AG04450 (cell line): ENCODE data around the gene HNRNPH2. TPM values are rescaled to one million over a fixed set of nuclear protein-coding genes. Genes with fewer than 3 reads are reported as not detected.
A peak's percentile ranks its signal among the peaks of the same experiment; 100 is the strongest.

Experiments used
- CTCF ChIA-PET: fragments of 300-600, 350-600 bp; formaldehyde crosslinking; extraction: SDS; loops from one replicate; lab custom pipeline; 2022; ENCODE audit warnings: antibody characterized with exemption, inconsistent platforms; lab: Charles Lee
- POLR2A ChIA-PET: fragments of 350-600 bp; formaldehyde crosslinking; extraction: SDS; loops from one replicate; lab custom pipeline; 2021; ENCODE audit warnings: antibody characterized with exemption, inconsistent platforms; lab: Yijun Ruan, JAX
- DNase-seq: peaks from one replicate; pipeline ENCODE4 v3.0.0-alpha.2; 2011; ENCODE audit warnings: low read depth, low spot score
- H3K27ac ChIP-seq: one replicate; pipeline ENCODE4 v1.5.1; 2012; ENCODE audit warnings: low read depth, low read length, control low read depth
- H3K27me3 ChIP-seq: one replicate; pipeline ENCODE4 v1.6.0; 2012; ENCODE audit warnings: low read length; ENCODE audit not compliant: control insufficient read depth, insufficient read depth
- H3K4me3 ChIP-seq: 2 replicates; pipeline ENCODE4 v1.5.1; 2011; ENCODE audit warnings: mild to moderate bottlenecking, low read depth, low read length, control low read depth
- H3K9me3 ChIP-seq: 2 replicates; pipeline ENCODE4 v1.5.1; 2012; ENCODE audit warnings: low read length; ENCODE audit not compliant: control insufficient read depth, insufficient read depth
- polyA plus RNA-seq: library from polyadenylated mRNA; depleted of rRNA; stranded (reverse); fragments of >200 nt; gene quantifications from 2 replicates; pipeline ENCODE4 v1.2.3, GENCODE V29; 2011
- TF ChIP-seq, protein P1 (sequence below): IDR thresholded peaks from 2 replicates; pipeline ENCODE4 v1.5.1; 2011; ENCODE audit warnings: low read depth, low read length, control low read depth, inconsistent platforms

Gene HNRNPH2
- polyA plus RNA-seq, 1 experiment, result 64.8 TPM

DNA sequence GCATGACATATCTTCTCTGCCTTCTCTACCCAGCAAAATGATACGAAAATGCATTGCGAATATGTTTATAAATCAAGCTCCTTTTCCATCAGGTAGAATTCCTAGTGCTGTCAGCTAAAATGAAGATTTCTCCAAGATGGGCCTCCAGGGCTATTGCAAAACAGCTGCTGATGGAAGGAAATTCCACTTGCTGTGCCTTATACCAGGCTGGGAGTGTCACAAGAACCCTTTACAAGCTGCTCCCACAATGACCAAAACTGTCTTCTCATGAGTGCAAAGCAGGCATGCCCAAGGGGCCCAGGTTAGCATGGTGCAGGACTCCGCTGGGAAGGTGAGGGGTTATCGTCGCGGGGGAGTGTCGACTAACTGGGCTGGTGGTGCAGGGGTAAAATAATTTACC is 8.7 kb downstream of the HNRNPH2 start:
- CTCF ChIA-PET, result interaction anchor here (0.6 to 2.5 kb wide), 4 partner anchors 10 to 382 kb away, joined by 3 to 10 read pairs (median 4); no protein-coding TSS in a partner anchor
- TF ChIP-seq, protein P1, sequence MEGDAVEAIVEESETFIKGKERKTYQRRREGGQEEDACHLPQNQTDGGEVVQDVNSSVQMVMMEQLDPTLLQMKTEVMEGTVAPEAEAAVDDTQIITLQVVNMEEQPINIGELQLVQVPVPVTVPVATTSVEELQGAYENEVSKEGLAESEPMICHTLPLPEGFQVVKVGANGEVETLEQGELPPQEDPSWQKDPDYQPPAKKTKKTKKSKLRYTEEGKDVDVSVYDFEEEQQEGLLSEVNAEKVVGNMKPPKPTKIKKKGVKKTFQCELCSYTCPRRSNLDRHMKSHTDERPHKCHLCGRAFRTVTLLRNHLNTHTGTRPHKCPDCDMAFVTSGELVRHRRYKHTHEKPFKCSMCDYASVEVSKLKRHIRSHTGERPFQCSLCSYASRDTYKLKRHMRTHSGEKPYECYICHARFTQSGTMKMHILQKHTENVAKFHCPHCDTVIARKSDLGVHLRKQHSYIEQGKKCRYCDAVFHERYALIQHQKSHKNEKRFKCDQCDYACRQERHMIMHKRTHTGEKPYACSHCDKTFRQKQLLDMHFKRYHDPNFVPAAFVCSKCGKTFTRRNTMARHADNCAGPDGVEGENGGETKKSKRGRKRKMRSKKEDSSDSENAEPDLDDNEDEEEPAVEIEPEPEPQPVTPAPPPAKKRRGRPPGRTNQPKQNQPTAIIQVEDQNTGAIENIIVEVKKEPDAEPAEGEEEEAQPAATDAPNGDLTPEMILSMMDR, result no peak
- H3K27ac ChIP-seq, result no peak overlapping the region
- H3K9me3 ChIP-seq, result no peaks in the 10 kb centered on the region
- no peak overlapping the region for H3K4me3 ChIP-seq
- POLR2A ChIA-PET, result no interaction called here
- no peak for DNase-seq
- H3K27me3 ChIP-seq, result no peaks in the 10 kb centered on the region

DNA sequence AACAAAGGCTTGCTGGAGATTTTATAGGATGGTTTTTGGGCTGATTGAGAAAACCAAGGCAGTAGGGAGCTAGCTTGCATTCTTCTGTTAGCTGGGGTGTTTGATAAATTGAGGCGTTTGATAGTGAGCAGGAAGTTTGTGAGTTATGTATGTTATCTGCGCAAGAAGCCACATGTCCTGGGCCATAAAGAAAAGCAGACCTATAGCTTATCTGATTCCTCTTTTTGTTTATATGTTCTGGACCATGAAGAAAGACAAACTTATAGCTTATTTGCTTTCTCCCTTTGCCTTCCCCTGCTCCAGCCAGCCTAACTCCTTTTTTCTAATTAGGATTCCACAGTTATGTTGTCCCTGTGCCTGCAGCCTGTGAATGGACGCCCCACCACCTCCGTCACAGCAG is 9.2 kb downstream of the HNRNPH2 start:
- DNase-seq, result no peak
- Histone ChIP-seq H3K27me3 (no peaks in the 10 kb centered on the region), H3K27ac (no peak overlapping the region), H3K4me3 (no peak overlapping the region), H3K9me3 (no peaks in the 10 kb centered on the region)
- TF ChIP-seq, protein P1, result no peak
- ChIA-PET CTCF (interaction anchor here (0.6 to 2.5 kb wide), 3 partner anchors 10 to 382 kb away, joined by 3 to 10 read pairs (median 4); no protein-coding TSS in a partner anchor), POLR2A (no interaction called here)

DNA sequence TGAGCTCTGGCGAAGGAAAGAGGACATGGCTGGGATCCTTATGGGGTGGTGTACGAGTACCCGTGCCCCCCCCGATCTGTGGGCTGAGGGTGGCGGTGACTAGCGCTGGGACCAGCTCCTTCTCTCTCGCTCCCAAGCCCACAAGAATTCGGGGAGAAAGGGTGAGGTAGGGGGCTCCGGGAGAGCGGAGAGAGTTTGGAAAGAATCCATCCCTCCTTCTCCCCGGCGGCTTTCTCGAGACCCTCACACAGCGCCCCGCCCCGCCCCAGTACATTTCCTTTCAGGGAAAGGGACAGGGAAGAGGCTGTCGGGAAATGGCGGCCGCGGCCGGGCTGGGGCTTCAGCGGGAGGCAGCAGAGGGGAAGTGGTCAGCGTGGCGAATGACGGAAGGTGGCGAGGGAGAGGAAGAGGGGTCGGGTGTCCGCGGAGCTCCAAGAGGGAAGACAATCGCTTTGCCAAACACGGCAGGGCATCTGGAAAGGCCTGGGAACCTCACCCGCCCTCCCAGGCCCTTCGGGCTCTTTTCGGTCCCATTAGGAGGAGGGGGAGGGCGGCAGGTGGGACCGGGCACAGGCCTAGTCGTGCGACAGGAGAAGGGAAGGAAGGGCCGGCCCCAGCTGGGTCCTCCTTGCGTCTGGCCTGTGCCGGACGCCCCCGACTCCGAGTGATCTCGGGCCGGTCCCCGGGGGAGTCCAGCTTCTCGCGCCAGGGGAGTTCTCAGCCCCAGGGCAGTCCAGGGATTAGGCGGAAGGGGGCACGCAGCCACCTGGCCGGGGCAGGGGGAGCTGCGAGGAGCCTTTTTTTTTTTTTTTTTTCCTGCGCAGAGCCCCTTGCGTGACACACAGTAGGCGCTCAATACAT is 10.2 kb downstream of the HNRNPH2 start:
- no peaks in the 10 kb centered on the region for H3K9me3 ChIP-seq
- TF ChIP-seq, protein P1, result no peak
- POLR2A ChIA-PET, result interaction anchor here (0.6 to 0.8 kb wide), 2 partner anchors 8 to 10 kb away, joined by 3 to 14 read pairs; no protein-coding TSS in a partner anchor
- H3K27me3 ChIP-seq, result no peaks in the 10 kb centered on the region
- peak overlapping the region; percentile 52 for H3K4me3 ChIP-seq
- peak overlapping the region; percentile 52 for H3K27ac ChIP-seq
- CTCF ChIA-PET, result interaction anchor here (0.7 to 1.7 kb wide), 3 partner anchors 9 to 336 kb away, joined by 3 to 5 read pairs (median 4); no protein-coding TSS in a partner anchor
- DNase-seq, result no peak

DNA sequence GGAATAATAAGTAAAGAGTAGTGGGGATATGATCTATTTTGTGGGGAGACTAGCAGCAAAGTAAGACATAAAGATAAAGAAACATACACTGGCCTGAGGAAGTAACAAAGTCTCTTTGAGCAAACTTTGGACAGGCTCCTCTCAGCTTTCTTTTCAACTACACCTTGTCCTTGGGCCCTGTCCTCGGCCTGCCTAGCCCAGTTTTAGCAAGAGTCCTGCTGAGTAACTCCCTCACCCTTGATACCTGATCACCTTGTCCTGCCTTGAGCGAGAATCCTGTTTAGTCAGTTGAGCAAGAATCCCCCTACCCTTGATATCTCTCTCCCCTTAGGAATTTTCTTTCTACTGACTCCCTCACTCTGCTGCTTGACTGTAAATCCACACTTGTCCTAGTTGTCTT is 11.5 kb downstream of the HNRNPH2 start:
- POLR2A ChIA-PET, result no interaction called here
- CTCF ChIA-PET, result interaction anchor here (0.8 to 1.3 kb wide), 2 partner anchors 29 to 41 kb away, joined by 3 to 4 read pairs; partner anchors contain the start of gene RPL36A
- TF ChIP-seq, protein P1, result no peak
- Histone ChIP-seq H3K9me3 (no peaks in the 10 kb centered on the region), H3K4me3 (no peak overlapping the region), H3K27me3 (no peaks in the 10 kb centered on the region), H3K27ac (no peak overlapping the region)
- no peak for DNase-seq

DNA sequence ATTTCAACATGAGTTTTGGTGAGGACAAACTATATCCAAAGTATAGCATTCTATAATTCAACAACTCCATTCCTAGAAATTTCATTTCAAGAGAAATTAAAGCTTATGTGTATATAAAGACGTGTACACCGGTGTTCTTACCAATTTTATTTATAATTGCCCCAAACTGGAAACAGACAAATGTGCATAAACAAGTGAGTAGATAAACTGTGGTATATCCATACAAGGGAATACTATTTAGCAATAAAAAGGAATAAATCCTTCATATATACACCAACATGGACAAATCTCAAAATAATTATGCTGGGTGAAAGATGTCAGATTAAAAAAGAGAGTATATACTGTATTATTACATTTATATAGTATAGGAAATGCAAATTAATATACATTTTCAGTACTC is 19.9 kb downstream of the HNRNPH2 start:
- CTCF ChIA-PET, result interaction anchor here (1.7 kb wide), 1 partner anchor 12 kb away, joined by 10 read pairs; no protein-coding TSS in a partner anchor
- Histone ChIP-seq H3K4me3 (no peak overlapping the region), H3K9me3 (no peaks in the 10 kb centered on the region), H3K27ac (no peak overlapping the region), H3K27me3 (no peaks in the 10 kb centered on the region)
- no peak for DNase-seq
- TF ChIP-seq, protein P1, result no peak
- POLR2A ChIA-PET, result interaction anchor here (0.6 to 0.7 kb wide), 2 partner anchors 9 to 122 kb away, joined by 5 to 14 read pairs; partner anchors contain the start of gene ARMCX1
